Kasumi-1 (cell line): ENCODE data around the gene RSPH6A.

ENCODE experiments used
- DNase-seq, 2 experiments: peaks; one replicate each; lab custom pipeline; 2025; lab: John Stamatoyannopoulos, UW

The RSPH6A gene

GRCh38 chr19:45780448-45781213 is 34.5 kb downstream of the RSPH6A start:
- no peak for DNase-seq

GRCh38 chr19:45780146-45780447 is 35.0 kb downstream of the RSPH6A start:
- no peak for DNase-seq

DNA sequence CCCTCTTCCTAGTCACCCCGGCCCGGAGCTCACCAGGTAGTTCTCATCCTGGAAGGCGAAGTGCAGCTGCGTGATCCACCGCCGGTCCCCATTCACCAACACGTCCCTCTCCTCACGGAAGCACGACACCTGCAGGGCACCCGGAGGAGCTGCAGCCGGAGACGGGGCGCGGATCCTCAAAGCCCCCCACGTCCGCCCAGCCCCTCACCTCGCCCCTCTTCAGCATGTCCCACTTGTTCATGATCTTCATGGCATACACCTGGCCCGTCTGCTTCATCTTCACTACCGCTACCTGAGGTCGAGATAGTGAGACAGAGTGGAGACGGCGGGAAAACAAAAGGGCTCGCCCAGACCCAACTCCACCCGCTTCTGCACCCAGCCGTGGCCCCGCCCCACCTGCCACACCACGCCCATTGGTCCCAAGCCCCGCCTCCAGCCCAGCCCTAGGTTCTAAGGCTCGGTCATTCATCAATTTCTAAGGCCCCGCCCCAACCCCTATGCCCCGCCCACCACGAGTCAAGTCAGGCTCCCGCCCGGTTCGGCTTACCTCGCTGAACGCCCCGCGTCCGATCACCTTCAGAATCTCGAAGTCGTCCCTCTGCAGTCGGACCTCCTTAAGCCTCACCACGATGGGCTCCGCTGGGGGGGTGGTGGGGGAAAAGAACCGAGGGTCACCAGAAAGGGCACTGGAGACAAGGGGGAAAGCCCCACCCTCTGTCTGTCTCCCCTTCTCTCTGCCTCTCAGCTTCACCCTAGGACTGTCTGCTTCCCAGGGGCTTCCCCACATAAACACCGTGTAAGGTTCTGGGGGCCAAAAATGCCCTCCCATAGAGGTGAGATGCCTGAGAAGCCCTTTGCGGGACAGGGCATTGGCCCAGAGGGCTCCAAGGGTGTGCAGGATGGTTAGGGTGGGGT is 35.6 kb downstream of the RSPH6A start:
- DNase-seq = peak; percentile 71 to 80

GRCh38 chr19:45778010-45778661 is 37.0 kb downstream of the RSPH6A start:
- no peak for DNase-seq

- no peak for DNase-seq
Measured at GRCh38 chr19:45777395-45777961, 37.6 kb downstream of the RSPH6A start.

- DNase-seq = no peak
Measured at GRCh38 chr19:45774765-45775164, 40.3 kb downstream of the RSPH6A start.

DNA sequence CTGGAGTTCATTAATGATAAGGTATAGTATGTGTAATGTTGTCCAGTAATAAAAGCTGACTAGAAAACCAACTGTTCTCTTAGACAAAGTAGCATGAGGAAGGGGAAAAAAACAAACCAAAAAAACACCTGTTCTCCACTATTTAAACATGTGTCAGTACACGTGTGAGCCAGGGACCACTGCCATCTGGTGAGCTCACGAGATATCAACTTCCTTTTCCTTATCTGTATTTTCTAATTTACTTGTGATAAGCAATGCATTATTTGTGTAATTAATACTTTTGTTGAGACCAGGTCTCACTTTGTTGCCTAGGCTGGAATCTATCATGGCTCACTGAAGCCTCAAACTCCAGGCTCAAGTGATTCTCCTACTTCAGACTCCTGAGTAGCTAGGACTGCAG is 41.7 kb downstream of the RSPH6A start:
- no peak for DNase-seq

GRCh38 chr19:45772912-45773311 is 42.2 kb downstream of the RSPH6A start:
- no peak for DNase-seq

GRCh38 chr19:45772130-45772840 is 42.8 kb downstream of the RSPH6A start:
- peak; percentile 15 to 32 for DNase-seq

DNA sequence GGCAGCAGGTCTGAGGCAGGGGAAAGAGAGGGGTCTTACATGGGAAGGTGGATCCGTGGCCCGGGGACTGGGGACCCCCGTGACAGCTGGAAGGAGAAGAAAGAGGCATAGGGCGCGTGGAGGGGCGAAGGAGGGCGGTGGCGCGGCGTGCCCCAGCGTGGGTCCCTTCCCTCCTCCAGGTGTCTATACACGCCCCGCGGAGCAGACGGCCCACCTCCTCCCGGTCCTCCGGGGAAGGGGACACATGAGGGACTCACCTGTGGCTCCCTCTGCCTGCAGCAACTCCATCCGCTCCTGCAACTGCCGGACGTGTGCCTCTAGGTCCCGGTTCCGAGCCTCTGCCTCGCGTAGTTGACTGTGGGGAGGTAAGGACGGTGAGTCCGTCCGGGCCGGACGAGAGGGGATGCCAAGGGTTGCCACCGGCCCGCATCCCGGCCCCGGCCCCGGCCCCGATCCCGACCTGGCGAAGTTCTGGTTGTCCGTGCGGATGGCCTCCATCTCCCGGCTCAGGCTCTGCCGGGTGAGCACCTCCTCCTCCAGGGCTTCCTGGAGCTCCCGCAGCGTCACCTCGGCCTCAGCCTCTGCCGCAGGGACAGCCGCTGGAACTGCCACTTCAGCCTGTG is 43.7 kb downstream of the RSPH6A start:
- no peak for DNase-seq

DNA sequence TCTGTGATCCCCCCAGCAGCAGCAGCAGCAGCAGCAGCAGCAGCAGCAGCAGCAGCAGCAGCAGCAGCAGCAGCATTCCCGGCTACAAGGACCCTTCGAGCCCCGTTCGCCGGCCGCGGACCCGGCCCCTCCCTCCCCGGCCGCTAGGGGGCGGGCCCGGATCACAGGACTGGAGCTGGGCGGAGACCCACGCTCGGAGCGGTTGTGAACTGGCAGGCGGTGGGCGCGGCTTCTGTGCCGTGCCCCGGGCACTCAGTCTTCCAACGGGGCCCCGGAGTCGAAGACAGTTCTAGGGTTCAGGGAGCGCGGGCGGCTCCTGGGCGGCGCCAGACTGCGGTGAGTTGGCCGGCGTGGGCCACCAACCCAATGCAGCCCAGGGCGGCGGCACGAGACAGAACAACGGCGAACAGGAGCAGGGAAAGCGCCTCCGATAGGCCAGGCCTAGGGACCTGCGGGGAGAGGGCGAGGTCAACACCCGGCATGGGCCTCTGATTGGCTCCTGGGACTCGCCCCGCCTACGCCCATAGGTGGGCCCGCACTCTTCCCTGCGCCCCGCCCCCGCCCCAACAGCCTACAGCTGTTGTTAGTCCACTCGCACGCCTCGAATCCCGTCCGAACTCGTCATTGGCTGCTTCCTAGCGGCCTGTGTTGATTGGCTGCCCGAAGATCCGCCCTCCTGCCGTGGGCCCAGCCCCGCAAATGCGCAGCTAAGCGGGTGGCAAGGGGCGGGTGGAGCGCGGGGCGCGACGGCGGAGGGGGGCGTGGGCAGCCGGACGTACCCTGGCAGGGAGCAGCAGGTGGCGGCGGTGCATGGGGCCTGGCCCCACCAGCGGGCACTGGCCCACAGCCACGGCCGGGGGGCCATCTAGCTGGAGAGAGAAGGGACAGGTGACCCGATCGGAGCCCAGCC is 44.7 kb downstream of the RSPH6A start:
- DNase-seq = peak; percentile 97 to 98

DNA sequence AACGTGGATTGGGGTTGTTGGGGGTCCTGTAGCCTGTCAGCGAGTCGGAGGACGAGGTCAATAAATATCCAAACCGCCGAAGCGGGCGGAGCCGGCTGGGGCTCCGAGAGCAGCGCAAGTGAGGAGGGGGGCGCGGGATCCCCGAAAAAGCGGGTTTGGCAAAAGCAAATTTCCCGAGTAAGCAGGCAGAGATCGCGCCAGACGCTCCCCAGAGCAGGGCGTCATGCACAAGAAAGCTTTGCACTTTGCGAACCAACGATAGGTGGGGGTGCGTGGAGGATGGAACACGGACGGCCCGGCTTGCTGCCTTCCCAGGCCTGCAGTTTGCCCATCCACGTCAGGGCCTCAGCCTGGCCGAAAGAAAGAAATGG is 45.3 kb downstream of the RSPH6A start:
- no peak for DNase-seq

- peak; percentile 90 for DNase-seq
Measured at GRCh38 chr19:45768984-45769782, 45.9 kb downstream of the RSPH6A start, which contains the start of gene SIX5. Gene SIX5 (minus strand): TSS chr19:45769252. CDS start chr19:45768844, 408 bp downstream.

- DNase-seq = peak; percentile 19 to 55
Measured at GRCh38 chr19:45768655-45768983, 46.5 kb downstream of the RSPH6A start.

DNA sequence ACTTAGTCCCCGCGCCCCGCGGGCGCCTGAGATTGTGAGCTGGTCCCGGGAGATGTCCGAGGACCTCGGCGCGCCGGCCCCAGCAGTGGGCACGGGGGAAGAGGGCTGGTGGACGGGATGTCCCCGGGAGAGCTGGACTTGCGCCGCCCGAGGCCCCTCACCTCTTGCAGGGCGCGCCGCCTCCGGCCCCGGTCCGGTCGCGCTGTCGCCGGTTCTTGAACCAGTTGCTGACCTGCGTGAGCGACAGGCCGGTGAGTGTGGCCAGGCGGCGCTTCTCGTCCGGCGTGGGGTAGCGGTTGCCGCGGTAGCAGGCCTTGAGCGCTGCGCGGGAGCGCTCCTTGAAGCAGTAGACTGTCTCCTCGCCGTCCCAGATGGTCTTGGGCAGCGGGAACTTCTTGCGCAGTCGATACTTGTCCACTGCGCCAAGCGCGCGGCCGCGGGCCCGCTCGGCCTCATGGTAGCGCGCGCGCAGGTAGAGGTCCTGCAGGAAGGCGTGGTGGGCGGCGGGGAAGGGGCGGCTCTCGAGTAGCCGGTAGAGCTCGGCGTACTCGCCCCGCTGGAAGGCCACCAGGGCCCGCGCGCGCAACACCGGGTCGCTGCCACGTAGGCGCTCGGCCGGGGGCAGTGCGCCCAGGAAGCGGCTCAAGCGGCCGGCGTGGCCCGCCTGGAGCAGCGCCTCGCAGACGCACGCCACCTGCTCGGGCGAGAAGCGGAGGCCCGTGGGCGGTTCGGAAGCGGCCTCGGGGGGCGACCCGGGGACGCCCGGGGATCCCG is 47.0 kb downstream of the RSPH6A start:
- DNase-seq = no peak

DNA sequence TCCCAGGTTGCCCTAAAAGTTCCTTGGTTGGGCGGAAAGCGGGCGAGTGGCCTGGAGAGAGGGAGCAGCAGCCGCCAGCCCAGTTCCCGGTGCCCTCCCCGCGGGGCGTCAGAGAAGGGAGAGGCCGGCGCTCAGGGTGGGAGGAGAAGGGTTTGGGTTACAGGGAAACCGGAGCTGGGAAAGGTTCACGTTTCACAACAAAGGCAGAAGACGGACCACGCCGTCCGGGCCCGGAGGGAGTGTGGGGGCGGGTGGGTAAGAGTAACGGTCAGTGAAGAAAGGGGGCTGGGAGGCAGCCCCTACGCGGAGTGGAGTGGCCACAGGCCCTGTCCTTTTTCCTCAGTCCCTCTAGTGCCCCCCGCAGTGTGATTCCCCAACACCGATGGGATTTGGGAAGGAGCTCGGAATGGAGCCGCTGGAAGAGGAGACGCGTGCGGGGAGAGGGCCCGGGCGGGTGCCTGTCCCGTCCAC is 47.7 kb downstream of the RSPH6A start:
- no peak for DNase-seq

DNA sequence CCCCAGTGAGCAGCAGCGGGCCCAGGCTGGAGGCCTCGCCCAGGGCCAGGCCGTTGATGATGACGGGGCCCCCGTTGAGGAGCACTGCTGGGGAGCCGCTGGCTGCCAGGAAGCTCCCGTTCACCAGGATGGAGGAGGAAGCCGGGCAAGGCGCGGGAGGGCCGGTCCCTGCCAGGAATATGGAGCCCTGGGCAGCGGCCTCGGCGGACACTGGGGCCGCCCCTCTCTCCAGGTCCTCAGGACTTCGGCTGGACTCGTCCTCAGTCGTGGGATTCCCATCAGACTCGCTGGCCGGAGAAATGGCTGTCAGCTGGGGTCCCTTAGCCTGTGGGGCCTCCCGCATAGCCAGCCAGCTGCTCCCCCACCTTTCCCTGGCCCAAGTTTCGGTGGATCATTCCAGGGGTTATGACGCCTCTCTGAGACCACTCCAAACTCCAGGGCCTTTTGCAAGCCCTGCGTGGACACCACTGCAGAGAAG is 48.2 kb downstream of the RSPH6A start:
- no peak for DNase-seq

DNA sequence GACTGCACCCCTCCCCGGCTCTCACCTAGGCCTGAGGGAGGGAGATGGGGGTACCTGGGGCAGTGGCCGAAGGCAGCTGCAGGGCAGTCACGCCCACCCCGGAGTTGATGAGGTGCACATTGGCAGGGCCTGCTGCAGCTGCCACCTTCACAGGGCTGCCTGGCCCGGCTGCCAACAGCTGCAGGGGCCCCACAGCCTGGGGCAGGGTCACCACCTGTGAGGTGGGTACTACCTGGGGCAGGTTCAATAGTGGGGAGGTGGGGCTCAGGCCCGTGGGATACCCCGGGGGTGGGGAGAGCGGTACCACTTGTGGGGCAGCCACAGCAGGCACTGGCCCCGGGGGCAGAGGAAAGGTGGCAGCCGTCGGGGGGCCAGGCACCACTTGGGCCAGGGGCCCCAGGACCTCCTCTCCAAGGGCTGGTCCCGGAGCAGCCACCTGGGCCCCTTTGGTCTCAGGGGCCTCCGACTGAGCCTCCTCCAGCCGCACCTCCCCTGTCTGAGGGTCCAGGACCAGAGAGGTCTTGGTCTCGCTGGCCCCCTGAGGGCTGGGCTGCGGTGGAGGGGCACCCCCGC is 48.7 kb downstream of the RSPH6A start:
- DNase-seq = no peak
